HepG2 (cell line): Measurements from ENCODE around the gene SLC15A3. TPM values are rescaled to one million over a fixed set of nuclear protein-coding genes. Genes with fewer than 3 reads are reported as not detected.

ENCODE experiments used
- AGO1 ChIP-seq: fragments of 200-400 bp; formaldehyde crosslinking; IDR thresholded peaks from 2 replicates; pipeline ENCODE4 v1.6.1; 2017; ENCODE audit warnings: mild to moderate bottlenecking, low read depth, low read length, moderate library complexity; ENCODE audit not compliant: poor library complexity, severe bottlenecking
- CEBPG ChIP-seq: IDR thresholded peaks from 2 replicates; pipeline ENCODE4 v1.6.1; 2016
- GPN1 ChIP-seq: sonication (generic); formaldehyde crosslinking; IDR thresholded peaks from 2 replicates; pipeline ENCODE4 v1.5.1; 2020; ENCODE audit warnings: missing genetic modification reagents, borderline replicate concordance
- KMT2B ChIP-seq: IDR thresholded peaks from 2 replicates; pipeline ENCODE4 v1.6.1; 2016; ENCODE audit warnings: missing genetic modification reagents, missing compliant biosample characterization
- MEIS1 ChIP-seq: sonication (generic); formaldehyde crosslinking; IDR thresholded peaks from 2 replicates; pipeline ENCODE4 v1.9.0; 2021; ENCODE audit warnings: mild to moderate bottlenecking, missing genetic modification reagents, moderate library complexity, borderline replicate concordance
- NR2C2 ChIP-seq: sonication (generic); formaldehyde crosslinking; IDR thresholded peaks from 2 replicates; pipeline ENCODE4 v1.4.0; 2020; ENCODE audit warnings: missing genetic modification reagents, mild to moderate bottlenecking, moderate library complexity, borderline replicate concordance
- PBX2 ChIP-seq: IDR thresholded peaks from 2 replicates; pipeline ENCODE4 v1.6.1; 2016; ENCODE audit warnings: control low read depth
- PRPF4 ChIP-seq: fragments of 200-400 bp; formaldehyde crosslinking; IDR thresholded peaks from 2 replicates; pipeline ENCODE4 v1.6.1; 2016; ENCODE audit warnings: low read length, low read depth; ENCODE audit not compliant: poor library complexity, severe bottlenecking
- RBM22 ChIP-seq: fragments of 200-400 bp; formaldehyde crosslinking; optimal IDR thresholded peaks from 2 replicates; pipeline ENCODE3; 2017; ENCODE audit warnings: mild to moderate bottlenecking, low read length, moderate library complexity
- RFX5 ChIP-seq: IDR thresholded peaks from 2 replicates; pipeline ENCODE4 v1.6.1; 2011; ENCODE audit warnings: low read depth, low read length, improper control_type of control experiment
- SUZ12 ChIP-seq: fragments of 150-350 bp; IDR thresholded peaks from 2 replicates; pipeline ENCODE4 v1.6.1; 2014; ENCODE audit warnings: low read depth, low read length
- TCF7L2 ChIP-seq: IDR thresholded peaks from 2 replicates; pipeline ENCODE4 v1.6.1; 2011; ENCODE audit warnings: mild to moderate bottlenecking, low read depth, low read length, moderate library complexity
- TEAD3 ChIP-seq: optimal IDR thresholded peaks from 2 replicates; pipeline ENCODE3; 2016; ENCODE audit warnings: borderline replicate concordance
- TEF ChIP-seq: sonication (generic); formaldehyde crosslinking; IDR thresholded peaks from 2 replicates; pipeline ENCODE4 v1.5.0; 2020; ENCODE audit warnings: missing genetic modification reagents
- ZBED4 ChIP-seq: sonication (generic); formaldehyde crosslinking; IDR thresholded peaks from 2 replicates; pipeline ENCODE4 v1.4.0; 2020; ENCODE audit warnings: missing genetic modification reagents, borderline replicate concordance
- ZBTB44 ChIP-seq: sonication (generic); formaldehyde crosslinking; IDR thresholded peaks from 2 replicates; pipeline ENCODE4 v1.4.0; 2020; ENCODE audit warnings: missing genetic modification reagents
- ZNF17 ChIP-seq: sonication (generic); formaldehyde crosslinking; IDR thresholded peaks from 2 replicates; pipeline ENCODE4 v1.5.0; 2020; ENCODE audit warnings: mild to moderate bottlenecking, missing genetic modification reagents
- ZNF230 ChIP-seq: sonication (generic); formaldehyde crosslinking; IDR thresholded peaks from 2 replicates; pipeline ENCODE4 v1.4.0; 2020; ENCODE audit warnings: mild to moderate bottlenecking, missing genetic modification reagents
- ZNF317 ChIP-seq: sonication (generic); formaldehyde crosslinking; IDR thresholded peaks from 2 replicates; pipeline ENCODE4 v1.5.0; 2020; ENCODE audit warnings: mild to moderate bottlenecking, missing genetic modification reagents
- ZNF44 ChIP-seq: sonication (generic); formaldehyde crosslinking; IDR thresholded peaks from 2 replicates; pipeline ENCODE4 v1.5.1; 2020; ENCODE audit warnings: mild to moderate bottlenecking, missing genetic modification reagents
- ZNF562 ChIP-seq: sonication (generic); formaldehyde crosslinking; IDR thresholded peaks from 2 replicates; pipeline ENCODE4 v1.8.0; 2022; ENCODE audit warnings: missing genetic modification reagents, borderline replicate concordance
- ZNF713 ChIP-seq: sonication (generic); formaldehyde crosslinking; IDR thresholded peaks from 2 replicates; pipeline ENCODE4 v1.4.0; 2020; ENCODE audit warnings: mild to moderate bottlenecking, missing genetic modification reagents
- ZNF878 ChIP-seq: sonication (generic); formaldehyde crosslinking; IDR thresholded peaks from 2 replicates; pipeline ENCODE4 v1.8.1; 2023; ENCODE audit warnings: mild to moderate bottlenecking, missing genetic modification reagents, moderate library complexity
- polyA plus RNA-seq, 8 experiments: library from polyadenylated mRNA; depleted of rRNA in 3 of 8; stranded (reverse) in 7 of 8; unstranded in 1 of 8; fragments of >200 nt; fragmentation: Illumina TruSeq in 4 of 8; extraction: Trizol in 4 of 8; gene quantifications; 2 replicates each; pipeline versions ENCODE4 v1.2.1 to v1.2.3, GENCODE V29; 2011 to 2016; ENCODE audit warnings: low read depth in 4 of 8, missing spikeins in 1 of 8, mixed read lengths in 1 of 8; ENCODE audit not compliant: insufficient read depth in 1 of 8
- total RNA-seq, 5 experiments: library from RNA; depleted of rRNA; stranded (reverse); fragments of >200 nt; fragmentation: Illumina TruSeq; extraction: Trizol; gene quantifications; 2 replicates each; pipeline ENCODE4 v1.2.3, GENCODE V29; 2016; ENCODE audit warnings: low read depth in 1 of 5

Gene SLC15A3
- total and polyA plus RNA-seq, 2 of the 13 experiments (the other 11 are each of a cell fraction or from before 2014, with no cell fraction given): 0.45 to 0.77 TPM

DNA sequence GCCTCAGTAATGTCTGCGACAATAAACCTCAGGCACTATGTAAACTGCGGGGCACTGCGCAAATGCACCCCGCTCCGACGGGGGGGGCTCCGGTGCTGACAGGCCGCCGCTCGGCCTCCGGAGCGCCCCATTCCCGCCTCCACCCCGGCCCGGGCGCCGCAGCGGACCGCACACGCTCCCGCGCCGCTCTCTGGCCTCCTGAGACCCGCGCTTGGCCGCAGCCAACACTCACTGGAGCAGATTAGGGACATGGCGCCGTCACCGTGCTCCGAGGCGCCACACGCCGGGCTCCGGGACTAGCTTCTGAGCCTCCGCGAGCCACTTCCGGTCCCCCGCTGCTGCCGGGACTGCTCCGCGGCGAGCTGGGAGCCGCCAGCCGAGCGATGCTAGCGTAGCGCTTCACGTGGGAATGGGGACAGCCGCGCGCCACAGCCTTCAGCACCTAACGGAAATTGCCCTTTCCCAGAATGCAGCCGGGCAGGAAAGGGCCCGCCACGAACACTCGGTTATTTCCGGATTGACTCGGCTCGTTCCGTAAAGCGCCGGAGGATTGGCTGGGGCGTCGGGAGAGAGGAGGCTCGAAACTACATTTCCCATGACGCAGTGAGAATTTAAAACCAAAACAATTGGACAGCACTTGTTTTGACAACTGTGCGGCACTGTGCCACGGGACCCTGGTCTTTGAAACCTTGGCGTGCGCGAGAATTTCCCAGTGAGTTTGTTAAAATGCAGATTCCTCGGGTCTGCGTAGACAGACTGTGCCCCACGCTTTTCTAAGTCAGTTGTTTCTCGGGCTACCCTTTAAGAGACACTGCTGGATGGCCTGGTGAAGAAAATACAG lies 45.6 kb downstream of the SLC15A3 start, which contains the start of gene PRPF19 (continued):
- no peak for TF ChIP-seq ZBED4 (CRISPR knock-in tag)
- peak; percentile 63 for TF ChIP-seq SUZ12
- TF ChIP-seq ZNF317 (CRISPR knock-in tag): no peak
- no peak for TF ChIP-seq ZBTB44 (CRISPR knock-in tag)
- TF ChIP-seq ZNF17: no peak
- TF ChIP-seq TEAD3 (CRISPR knock-in tag): peak; percentile 74
- no peak for TF ChIP-seq RBM22
- TF ChIP-seq PRPF4: no peak
- 0 out of 2 replicates have a peak, but pooled peaks have one; percentile 13 for TF ChIP-seq PBX2
- peak; percentile 72 for TF ChIP-seq NR2C2 (CRISPR knock-in tag)
- TF ChIP-seq TEF: no peak
- no peak for TF ChIP-seq ZNF562
- TF ChIP-seq ZNF230 (CRISPR knock-in tag): no peak; the same call in 1 of the 2 replicates
- peak; percentile 86 for TF ChIP-seq MEIS1 (CRISPR knock-in tag)
- TF ChIP-seq GPN1 (CRISPR knock-in tag): no peak
- TF ChIP-seq TCF7L2: no peak
- no peak for TF ChIP-seq ZNF878 (CRISPR knock-in tag)
- TF ChIP-seq ZNF44: 0 out of 2 replicates have a peak, but pooled peaks have one; percentile 42
- TF ChIP-seq CEBPG (CRISPR knock-in tag): no peak
- peak; percentile 30 for TF ChIP-seq AGO1
- peak; percentile 78 for TF ChIP-seq KMT2B
- no peak for TF ChIP-seq RFX5
- no peak for TF ChIP-seq ZNF713 (CRISPR knock-in tag)
